ENCODE results near the gene PRPF8. TPM values are rescaled to one million over a fixed set of nuclear protein-coding genes. Genes with fewer than 3 reads are reported as not detected.

The PRPF8 gene
- total RNA-seq (ENCODE audit: unreplicated experiment), result 297 TPM
- long read RNA-seq, partial matches to known transcripts, result 5 of 8 reads
- long read RNA-seq, other reads (novel, unspliced or antisense), result 0 of 8 reads

GRCh38 chr17:1684378-1685189, at the start of gene PRPF8:
Gene PRPF8, minus strand, starts transcription at chr17:1684867. Its CDS starts 296 bp downstream, at chr17:1684571.
- peak within 1 kb of the TSS; percentile 96 for H3K4me3 Mint-ChIP-seq (ENCODE audit: unreplicated experiment)
- peak within 1 kb of the TSS; percentile 98 for H3K27ac Mint-ChIP-seq (ENCODE audit: unreplicated experiment)
- H3K9me3 Mint-ChIP-seq (ENCODE audit: unreplicated experiment), result peaks cover 11% of the 10 kb centered on the region
- H3K4me1 Mint-ChIP-seq (ENCODE audit: low read depth, unreplicated experiment), result peaks cover 8% of the 10 kb centered on the region
- H3K27me3 Mint-ChIP-seq (ENCODE audit: unreplicated experiment), result peaks cover 9% of the 10 kb centered on the region
- H3K36me3 Mint-ChIP-seq (ENCODE audit: unreplicated experiment), result peaks cover 6% of the 10 kb centered on the region
- no peak for TF ChIP-seq CTCF (IDR thresholded peaks at IDR 0.05; ENCODE audit: partially characterized antibody, unreplicated experiment)
- DNase-seq, result peak; percentile 98

- Mint-ChIP-seq H3K36me3 (ENCODE audit: unreplicated experiment) (peaks cover 7% of the 10 kb centered on the region), H3K4me1 (ENCODE audit: low read depth, unreplicated experiment) (peaks cover 5% of the 10 kb centered on the region), H3K27me3 (ENCODE audit: unreplicated experiment) (peaks cover 5% of the 10 kb centered on the region), H3K27ac (ENCODE audit: unreplicated experiment) (no peak overlapping the region), H3K4me3 (ENCODE audit: unreplicated experiment) (no peak overlapping the region), H3K9me3 (ENCODE audit: unreplicated experiment) (peaks cover 4% of the 10 kb centered on the region)
- no peak for DNase-seq
- TF ChIP-seq CTCF (IDR thresholded peaks at IDR 0.05; ENCODE audit: partially characterized antibody, unreplicated experiment), result no peak
Measured at GRCh38 chr17:1733759-1734158, 49.1 kb upstream of the PRPF8 start.

DNA sequence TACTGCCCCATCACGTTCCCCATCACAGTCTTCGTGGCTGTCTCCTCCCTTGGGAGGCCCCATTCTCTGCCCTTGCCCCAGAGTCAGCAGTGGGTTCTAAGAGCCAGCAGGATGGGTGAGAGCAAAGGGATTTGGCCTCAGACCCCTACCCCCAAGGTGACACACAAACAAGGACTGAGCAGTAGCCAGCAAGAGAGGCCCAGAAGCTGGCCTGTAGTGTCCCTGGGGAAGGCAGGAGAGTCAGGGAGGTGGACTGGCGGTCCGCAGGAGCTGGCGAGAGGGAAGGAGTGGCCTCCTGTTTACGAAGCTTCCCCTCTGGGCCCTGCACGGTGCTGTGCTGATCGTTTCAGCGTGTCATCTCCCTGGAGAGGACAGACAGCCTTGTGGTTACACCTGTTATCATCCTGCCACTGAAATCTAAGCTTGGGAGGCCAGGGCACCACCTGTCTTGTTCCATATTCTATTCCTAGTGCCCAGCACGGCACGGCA, 48.2 kb upstream of the PRPF8 start:
- no peak for DNase-seq
- H3K4me3 Mint-ChIP-seq (ENCODE audit: unreplicated experiment), result no peak overlapping the region
- peaks cover 5% of the 10 kb centered on the region for H3K4me1 Mint-ChIP-seq (ENCODE audit: low read depth, unreplicated experiment)
- peaks cover 7% of the 10 kb centered on the region for H3K36me3 Mint-ChIP-seq (ENCODE audit: unreplicated experiment)
- TF ChIP-seq CTCF (IDR thresholded peaks at IDR 0.05; ENCODE audit: partially characterized antibody, unreplicated experiment), result no peak
- no peak overlapping the region for H3K27ac Mint-ChIP-seq (ENCODE audit: unreplicated experiment)
- H3K9me3 Mint-ChIP-seq (ENCODE audit: unreplicated experiment), result peaks cover 4% of the 10 kb centered on the region
- H3K27me3 Mint-ChIP-seq (ENCODE audit: unreplicated experiment), result peaks cover 5% of the 10 kb centered on the region

GRCh38 chr17:1732241-1732832, 47.7 kb upstream of the PRPF8 start:
- TF ChIP-seq CTCF (IDR thresholded peaks at IDR 0.05; ENCODE audit: partially characterized antibody, unreplicated experiment), result no peak
- no peak for DNase-seq
- Mint-ChIP-seq H3K27me3 (ENCODE audit: unreplicated experiment) (peaks cover 5% of the 10 kb centered on the region), H3K9me3 (ENCODE audit: unreplicated experiment) (peaks cover 4% of the 10 kb centered on the region), H3K4me3 (ENCODE audit: unreplicated experiment) (no peak overlapping the region), H3K27ac (ENCODE audit: unreplicated experiment) (no peak overlapping the region), H3K36me3 (ENCODE audit: unreplicated experiment) (peaks cover 7% of the 10 kb centered on the region), H3K4me1 (ENCODE audit: low read depth, unreplicated experiment) (peaks cover 5% of the 10 kb centered on the region)

DNA sequence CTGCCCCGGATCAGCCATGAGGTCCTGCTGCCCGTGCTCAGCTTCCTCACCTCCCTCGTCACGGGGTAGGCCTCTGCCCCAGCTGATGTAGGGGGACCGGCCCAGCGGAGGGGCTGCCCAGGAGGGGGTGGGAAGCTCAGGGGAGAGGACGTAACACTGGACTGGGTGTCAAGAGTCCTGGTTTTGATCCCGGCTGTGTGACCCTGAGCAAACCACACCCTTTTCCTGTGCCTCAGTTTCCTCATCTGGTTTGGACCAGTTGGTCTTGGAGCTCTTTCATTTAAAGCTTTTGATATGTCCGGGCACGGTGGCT, 46.5 kb upstream of the PRPF8 start:
- DNase-seq, result no peak
- H3K36me3 Mint-ChIP-seq (ENCODE audit: unreplicated experiment), result peaks cover 7% of the 10 kb centered on the region
- no peak overlapping the region for H3K4me3 Mint-ChIP-seq (ENCODE audit: unreplicated experiment)
- H3K9me3 Mint-ChIP-seq (ENCODE audit: unreplicated experiment), result peaks cover 2% of the 10 kb centered on the region
- no peak for TF ChIP-seq CTCF (IDR thresholded peaks at IDR 0.05; ENCODE audit: partially characterized antibody, unreplicated experiment)
- H3K27me3 Mint-ChIP-seq (ENCODE audit: unreplicated experiment), result peaks cover 5% of the 10 kb centered on the region
- peaks cover 3% of the 10 kb centered on the region for H3K4me1 Mint-ChIP-seq (ENCODE audit: low read depth, unreplicated experiment)
- no peak overlapping the region for H3K27ac Mint-ChIP-seq (ENCODE audit: unreplicated experiment)
